DMS153 (cell line): ENCODE results near the gene RAE1.
A peak's percentile ranks its signal among the peaks of the same experiment; 100 is the strongest.

Source experiments
- DNase-seq: peaks from one replicate; lab custom pipeline; 2025; lab: John Stamatoyannopoulos, UW

RAE1 gene

GRCh38 chr20:57388953-57389694 lies 38.1 kb downstream of the RAE1 start:
- DNase-seq: peak; percentile 72

- no peak for DNase-seq
These were observed 38.9 kb downstream of the RAE1 start for GRCh38 chr20:57389695-57390603.

GRCh38 chr20:57390604-57391438 lies 39.8 kb downstream of the RAE1 start, which contains the start of gene RBM38:
TSS of gene RBM38 (plus strand) at chr20:57391396. CDS start at chr20:57391582, 186 bp downstream.
- DNase-seq: peak; percentile 43

GRCh38 chr20:57391439-57392301 lies 40.6 kb downstream of the RAE1 start:
- DNase-seq: no peak

GRCh38 chr20:57392512-57393271 lies 41.6 kb downstream of the RAE1 start:
- DNase-seq: no peak

- peak; percentile 90 for DNase-seq
These were observed 42.5 kb downstream of the RAE1 start for GRCh38 chr20:57393321-57394120.

- DNase-seq: no peak
These were observed 43.3 kb downstream of the RAE1 start for GRCh38 chr20:57394121-57395082.

GRCh38 chr20:57395111-57395966 lies 44.3 kb downstream of the RAE1 start:
- DNase-seq: no peak

- DNase-seq: no peak
These were observed 45.3 kb downstream of the RAE1 start for GRCh38 chr20:57396212-57396983.

GRCh38 chr20:57396984-57397692 lies 46.1 kb downstream of the RAE1 start:
- no peak for DNase-seq

GRCh38 chr20:57397693-57398108 lies 46.6 kb downstream of the RAE1 start:
- no peak for DNase-seq

GRCh38 chr20:57398231-57398821 lies 47.3 kb downstream of the RAE1 start:
- peak; percentile 19 for DNase-seq

GRCh38 chr20:57398901-57399535 lies 48.0 kb downstream of the RAE1 start:
- no peak for DNase-seq

GRCh38 chr20:57399587-57400155 lies 48.6 kb downstream of the RAE1 start:
- DNase-seq: no peak
